GM12878 (cell line): Measurements from ENCODE around the gene SLC7A10. TPM values are rescaled to one million over a fixed set of nuclear protein-coding genes. Genes with fewer than 3 reads are reported as not detected.
"Not testable (repeated sequence)": the region's sequence is repeated elsewhere in the genome, so short reads cannot be mapped to it uniquely, and the experiment has no call there.

Experiments
- ATAC-seq: fragments of 200-7000 bp; cut with Tn5 transposase; 3 replicates; pipeline ENCODE4 v1.9.1; 2020; ENCODE audit warnings: mild to moderate bottlenecking, moderate library complexity
- BruUV-seq: library from RNA; stranded (reverse); fragments of 400-500 nt; replicated peaks from 2 replicates; lab custom pipeline; 2021; lab: Mats Ljungman, UMichigan
- CTCF ChIA-PET: fragments of 300-600 bp; sonication (Branson Sonifier 250); formaldehyde crosslinking; extraction: SDS; loops from one replicate; lab custom pipeline; 2021; ENCODE audit warnings: inconsistent platforms; lab: Yijun Ruan, JAX
- POLR2A ChIA-PET: fragments of 350-600 bp; formaldehyde crosslinking; extraction: SDS; loops from one replicate; lab custom pipeline; 2021; ENCODE audit warnings: inconsistent platforms; lab: Charles Lee
- RAD21 ChIA-PET: fragments of 300-600 bp; sonication (Branson Sonifier 250); formaldehyde crosslinking; loops from one replicate; lab custom pipeline; 2023; ENCODE audit warnings: antibody characterized with exemption; ENCODE audit not compliant: unreplicated experiment; lab: Charles Lee
- SMC1A ChIA-PET: fragments of 300-600 bp; sonication (Branson Sonifier 250); formaldehyde crosslinking; loops from one replicate; lab custom pipeline; 2023; ENCODE audit not compliant: unreplicated experiment, uncharacterized antibody; lab: Charles Lee
- DNase-seq: peaks from one replicate; pipeline ENCODE4 v3.0.0-alpha.2; 2011; ENCODE audit warnings: low read depth, low spot score
- FAIRE-seq: peaks from 3 replicates; lab custom pipeline; 2011; peaks lifted over from hg19 to GRCh38; lab: Jason Lieb, UNC
- H2AFZ ChIP-seq: 2 replicates; pipeline ENCODE4 v1.6.0; 2011; ENCODE audit warnings: low read depth, low read length, control low read depth; ENCODE audit not compliant: control insufficient read depth
- H3K27ac ChIP-seq: 2 replicates; pipeline ENCODE4 v1.5.1; 2011; ENCODE audit warnings: control low read depth; ENCODE audit not compliant: control insufficient read depth, insufficient read depth
- H3K27me3 ChIP-seq, 2 experiments: replicated peaks in 1 of 2; 2 replicates each; pipeline versions ENCODE4 v1.6.0 to v1.6.1; 2011; ENCODE audit warnings: low read length in 1 of 2; ENCODE audit not compliant: control insufficient read depth in 2 of 2, insufficient read depth in 2 of 2
- H3K36me3 ChIP-seq, 2 experiments: 2 replicates each; pipeline ENCODE4 v1.5.1; 2011; ENCODE audit warnings: low read length in 1 of 2; ENCODE audit not compliant: control insufficient read depth in 2 of 2, insufficient read depth in 2 of 2
- H3K4me1 ChIP-seq: 2 replicates; pipeline ENCODE4 v1.6.1; 2011; ENCODE audit warnings: mild to moderate bottlenecking, low read length, moderate library complexity, mixed read lengths; ENCODE audit not compliant: control insufficient read depth, insufficient read depth
- H3K4me2 ChIP-seq: 2 replicates; pipeline ENCODE4 v1.6.0; 2011; ENCODE audit warnings: control low read depth; ENCODE audit not compliant: control insufficient read depth, insufficient read depth
- H3K4me3 ChIP-seq: fragments of 200-600 bp; sonication (generic); 2 replicates; pipeline ENCODE4 v1.5.1; 2016
- H3K79me2 ChIP-seq: 2 replicates; pipeline ENCODE4 v1.6.0; 2011; ENCODE audit warnings: low read length; ENCODE audit not compliant: control insufficient read depth, insufficient read depth
- H3K9ac ChIP-seq: 2 replicates; pipeline ENCODE4 v1.8.0; 2011; ENCODE audit warnings: low read length, control low read depth, mixed read lengths; ENCODE audit not compliant: control insufficient read depth, insufficient read depth
- H3K9me3 ChIP-seq: replicated peaks from 3 replicates; pipeline ENCODE4 v1.5.1; 2011; ENCODE audit warnings: mild to moderate bottlenecking, low read length; ENCODE audit not compliant: control insufficient read depth, insufficient read depth
- H4K20me1 ChIP-seq: 2 replicates; pipeline ENCODE4 v1.6.0; 2011; ENCODE audit not compliant: control insufficient read depth, insufficient read depth
- CTCF ChIP-seq, 3 experiments: IDR thresholded peaks in 2 of 3; conservative IDR thresholded peaks in 1 of 3; 2 replicates each; pipeline ENCODE4 v1.5.1; 2011; ENCODE audit warnings: low read depth in 3 of 3, low read length in 3 of 3, mild to moderate bottlenecking in 3 of 3, control low read depth in 2 of 3, moderate library complexity in 2 of 3, inconsistent platforms in 1 of 3, mixed read lengths in 1 of 3; ENCODE audit not compliant: control insufficient read depth in 2 of 3, insufficient read depth in 1 of 3; ENCODE audit errors: extremely low read depth in 1 of 3
- RAD21 ChIP-seq: IDR thresholded peaks from 2 replicates; pipeline ENCODE4 v1.6.1; 2011; ENCODE audit warnings: mild to moderate bottlenecking, low read depth, low read length, moderate library complexity; ENCODE audit not compliant: insufficient read depth
- TAF1 ChIP-seq: IDR thresholded peaks from 2 replicates; pipeline ENCODE4 v1.6.1; 2011; ENCODE audit warnings: mild to moderate bottlenecking, low read depth, low read length, borderline replicate concordance
- WRNIP1 ChIP-seq: IDR thresholded peaks from 2 replicates; pipeline ENCODE4 v1.6.1; 2011; ENCODE audit warnings: low read depth, low read length, improper control_type of control experiment, borderline replicate concordance
- WGBS: methylation state at CpG from one replicate; pipeline ENCODE4 v1.1.6; 2016; ENCODE audit warnings: low lambda C conversion rate; ENCODE audit not compliant: insufficient replicate concordance, insufficient coverage; ENCODE audit errors: missing lambda C conversion rate; 5-methylcytosine and 5-hydroxymethylcytosine counted together
- in situ Hi-C: fragments of 300-500 bp; cut with MboI; formaldehyde crosslinking; loops from 9 replicates; pipeline ENCODE4 v1.14.3; 2018; ENCODE audit warnings: mixed read lengths
- intact Hi-C: fragments of 100-400 bp; cut with micrococcal nuclease; formaldehyde crosslinking; loops from one replicate; pipeline ENCODE4 v1.14.2; 2022; ENCODE audit not compliant: unreplicated experiment
- polyA plus RNA-seq, 11 experiments: library from polyadenylated mRNA; depleted of rRNA in 4 of 11; unstranded in 6 of 11; stranded (reverse) in 5 of 11; fragments of >200 nt; fragmentation: Nextera tagmentation in 4 of 11; fragmentation: Illumina TruSeq in 1 of 11; extraction: Ambion mirVana in 4 of 11; extraction: Trizol in 1 of 11; gene quantifications; 1 replicate in 1 of 11; 2 replicates in 10 of 11; pipeline versions ENCODE4 v1.2.1 to v1.2.3, GENCODE V29; 2011 to 2016; ENCODE audit warnings: inconsistent platforms in 2 of 11, missing spikeins in 2 of 11, low read depth in 1 of 11
- total RNA-seq, 4 experiments: library from RNA; depleted of rRNA in 3 of 4; stranded (reverse); fragments of >200 nt in 3 of 4; fragmentation: Illumina TruSeq in 1 of 4; extraction: Trizol in 1 of 4; gene quantifications; 2 replicates each; pipeline versions ENCODE4 v1.2.1 to v1.2.3, GENCODE V29; 2013 to 2021

The SLC7A10 gene
- total and polyA plus RNA-seq, 10 of the 15 experiments (the other 5 are each of a cell fraction or from before 2014, with no cell fraction given): not detected

- no peaks in the 10 kb centered on the region for H3K36me3 ChIP-seq
- TF ChIP-seq RAD21: 0 out of 2 replicates have a peak, but pooled peaks have one; percentile 6
- peak in 1 of 3 experiments; percentile 19; a peak in 2 of 6 replicates for TF ChIP-seq CTCF (IDR thresholded peaks at IDR 0.05 in 2 of 3, conservative IDR thresholded peaks at IDR 0.05 in 1 of 3; ENCODE audit: control insufficient read depth in 2 of 3, extremely low read depth in 1 of 3, insufficient read depth in 1 of 3, low read depth in 3 of 3, low read length in 3 of 3)
- no peak for TF ChIP-seq TAF1
- TF ChIP-seq, all 136 proteins: peak for 2
- BruUV-seq: no TSS peak
- DNase-seq (no peak), ATAC-seq (no peak), FAIRE-seq (no peak)
- in situ Hi-C loops: no loop called here
- Histone ChIP-seq H3K27me3 (peaks cover 0 to 5% of the 10 kb centered on the region in 2 experiments; a peak in 3 of 4 replicates), H3K9ac (no peak overlapping the region), H4K20me1 (no peaks in the 10 kb centered on the region), H3K4me3 (no peak overlapping the region), H3K4me2 (no peak overlapping the region), H3K4me1 (no peaks in the 10 kb centered on the region), H3K79me2 (no peaks in the 10 kb centered on the region), H3K9me3 (no peaks in the 10 kb centered on the region), H2AFZ (no peak overlapping the region), H3K27ac (no peak overlapping the region)
- intact Hi-C loops: no loop called here
- ChIA-PET RAD21 (no interaction called here), SMC1A (no interaction called here), CTCF (interaction anchor here (0.7 to 1.0 kb wide), 2 partner anchors 44 to 1320 kb away, joined by 3 to 4 read pairs; no protein-coding TSS in a partner anchor), POLR2A (no interaction called here)
- 52% methylated on average over 7 of the region's 7 CpGs for WGBS
These were observed 33.6 kb downstream of the SLC7A10 start for GRCh38 chr19:33192010-33192409.

DNA sequence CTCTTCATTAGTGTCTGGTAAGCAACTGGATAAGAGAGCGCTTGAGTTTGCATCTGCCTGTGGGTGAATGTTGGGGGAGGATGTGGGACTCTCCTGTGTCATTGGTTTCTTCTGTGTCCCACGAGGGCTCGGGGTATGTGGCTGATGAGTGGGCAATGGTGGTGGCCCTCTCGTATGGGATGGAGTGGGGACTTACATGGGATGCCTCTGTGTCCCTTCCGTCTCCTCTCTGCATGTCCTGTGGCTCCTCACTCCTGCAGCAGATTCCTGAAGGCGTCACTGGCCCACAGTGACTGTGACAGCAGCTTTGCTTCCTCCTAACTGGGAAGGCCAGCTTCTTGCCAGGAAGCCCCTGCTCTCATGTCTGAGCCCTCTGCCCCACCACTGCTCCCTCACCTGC, 34.1 kb downstream of the SLC7A10 start:
- H3K27me3 ChIP-seq: peaks cover 0 to 5% of the 10 kb centered on the region in 2 experiments; a peak in 3 of 4 replicates
- H3K9me3 ChIP-seq: no peaks in the 10 kb centered on the region
- 40% methylated on average over 6 of the region's 6 CpGs for WGBS
- H3K4me3 ChIP-seq: no peak overlapping the region
- intact Hi-C loops (no loop called here), in situ Hi-C loops (no loop called here)
- no peak overlapping the region for H3K27ac ChIP-seq
- ChIA-PET CTCF (interaction anchor here (0.7 to 1.0 kb wide), 2 partner anchors 45 to 1320 kb away, joined by 3 to 4 read pairs; no protein-coding TSS in a partner anchor), RAD21 (no interaction called here), POLR2A (no interaction called here), SMC1A (no interaction called here)
- no peak for TF ChIP-seq WRNIP1
- FAIRE-seq: no peak
- H4K20me1 ChIP-seq: no peaks in the 10 kb centered on the region
- no peak overlapping the region for H3K9ac ChIP-seq
- H2AFZ ChIP-seq: no peak overlapping the region
- H3K79me2 ChIP-seq: no peaks in the 10 kb centered on the region
- DNase-seq: no peak
- H3K36me3 ChIP-seq: no peaks in the 10 kb centered on the region
- H3K4me1 ChIP-seq: no peaks in the 10 kb centered on the region
- BruUV-seq: no TSS peak
- ATAC-seq: no peak
- no peak overlapping the region for H3K4me2 ChIP-seq

DNA sequence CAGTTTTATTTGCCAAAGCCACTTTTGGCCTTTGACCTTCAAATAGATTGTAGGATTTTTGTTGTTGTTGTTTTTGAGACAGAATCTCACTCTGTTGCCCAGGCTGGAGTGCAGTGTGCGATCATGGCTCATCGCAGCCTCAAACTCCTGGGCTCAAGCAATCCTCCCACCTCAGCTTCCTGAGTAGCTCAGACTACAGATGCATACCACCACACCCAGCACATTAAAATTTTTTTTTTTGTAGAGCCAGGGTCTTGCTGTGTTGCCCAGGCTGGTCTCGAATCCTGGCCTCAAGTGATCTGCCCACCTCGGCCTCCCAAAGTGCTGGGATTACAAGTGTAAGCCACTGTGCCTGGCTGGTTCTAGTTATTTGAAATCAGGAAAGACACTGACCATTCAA, 34.6 kb downstream of the SLC7A10 start:
- DNase-seq, H3K4me2 ChIP-seq, H3K4me1 ChIP-seq, BruUV-seq, H4K20me1 ChIP-seq, H3K79me2 ChIP-seq, H3K27ac ChIP-seq, H2AFZ ChIP-seq, in situ Hi-C loops, intact Hi-C loops, SMC1A ChIA-PET, ATAC-seq, H3K9me3 ChIP-seq, H3K4me3 ChIP-seq, FAIRE-seq, H3K27me3 ChIP-seq, H3K9ac ChIP-seq, POLR2A ChIA-PET, RAD21 ChIA-PET, H3K36me3 ChIP-seq: not testable (repeated sequence)
- WGBS: 37% methylated on average over 4 of the region's 4 CpGs
- CTCF ChIA-PET: interaction anchor here (1.0 kb wide), 1 partner anchor 45 kb away, joined by 3 read pairs; no protein-coding TSS in a partner anchor
